Parathyroid adenoma (tissue), 2 donors: ENCODE data around the gene ZRANB3.
A peak's percentile ranks its signal among the peaks of the same experiment; 100 is the strongest.

ENCODE experiments used
- H2AFZ ChIP-seq: fragments of 300-600 bp; sonication (generic); one replicate; pipeline ENCODE4 v1.7.0; 2017; ENCODE audit warnings: antibody characterized with exemption, mild to moderate bottlenecking
- H3K27ac ChIP-seq: fragments of 300-600 bp; sonication (generic); one replicate; pipeline ENCODE4 v1.7.0; 2017
- H3K27me3 ChIP-seq: fragments of 300-600 bp; sonication (generic); one replicate; pipeline ENCODE4 v1.7.0; 2017; ENCODE audit warnings: low read length; ENCODE audit not compliant: control insufficient read depth, insufficient read depth
- H3K36me3 ChIP-seq: fragments of 300-600 bp; sonication (generic); one replicate; pipeline ENCODE4 v1.7.0; 2017; ENCODE audit warnings: low read length; ENCODE audit not compliant: control insufficient read depth, insufficient read depth
- H3K4me1 ChIP-seq: fragments of 300-600 bp; sonication (generic); one replicate; pipeline ENCODE4 v1.7.0; 2017; ENCODE audit warnings: control low read depth
- H3K4me2 ChIP-seq: fragments of 300-600 bp; sonication (generic); one replicate; pipeline ENCODE4 v1.7.0; 2017; ENCODE audit warnings: low read length
- H3K4me3 ChIP-seq: fragments of 300-600 bp; sonication (generic); one replicate; pipeline ENCODE4 v1.7.0; 2017; ENCODE audit warnings: low read depth, low read length
- H3K79me2 ChIP-seq: fragments of 300-600 bp; sonication (generic); one replicate; pipeline ENCODE4 v1.7.0; 2017; ENCODE audit warnings: control low read depth
- H3K9ac ChIP-seq: fragments of 300-600 bp; sonication (generic); one replicate; pipeline ENCODE4 v1.7.0; 2017; ENCODE audit warnings: mild to moderate bottlenecking
- H3K9me3 ChIP-seq: fragments of 300-600 bp; sonication (generic); one replicate; pipeline ENCODE4 v1.7.0; 2017; ENCODE audit warnings: low read length; ENCODE audit not compliant: control insufficient read depth
- CTCF ChIP-seq: fragments of 300-600 bp; sonication (generic); IDR thresholded peaks from one replicate; pipeline ENCODE4 v1.7.0; 2017; ENCODE audit warnings: antibody characterized with exemption, mild to moderate bottlenecking
- donor health status: primary hyperparathyroidism.

The ZRANB3 gene

GRCh38 chr2:135163901-135164300, 367.1 kb downstream of the ZRANB3 start:
- Histone ChIP-seq H3K9ac (no peak overlapping the region), H2AFZ (peak overlapping the region; percentile 5)

GRCh38 chr2:135163306-135163705, 367.7 kb downstream of the ZRANB3 start:
- Histone ChIP-seq H3K79me2 (peaks cover 4% of the 10 kb centered on the region), H3K9me3 (no peaks in the 10 kb centered on the region), H3K4me3 (no peak overlapping the region), H3K4me1 (peaks cover 34% of the 10 kb centered on the region), H3K27ac (peak overlapping the region; percentile 48), H3K27me3 (no peaks in the 10 kb centered on the region), H3K9ac (no peak overlapping the region), H2AFZ (peak overlapping the region; percentile 5), H3K36me3 (no peaks in the 10 kb centered on the region), H3K4me2 (no peak overlapping the region)
- TF ChIP-seq CTCF, result no peak

More at GRCh38 chr2:135163901-135164300, 367.1 kb downstream of the ZRANB3 start:
- no peaks in the 10 kb centered on the region for H3K27me3 ChIP-seq
- H3K36me3 ChIP-seq, result no peaks in the 10 kb centered on the region
- peaks cover 4% of the 10 kb centered on the region for H3K79me2 ChIP-seq
- no peak overlapping the region for H3K4me3 ChIP-seq
- no peak overlapping the region for H3K4me2 ChIP-seq
- H3K4me1 ChIP-seq, result peaks cover 34% of the 10 kb centered on the region
- H3K9me3 ChIP-seq, result no peaks in the 10 kb centered on the region
- no peak for TF ChIP-seq CTCF
- H3K27ac ChIP-seq, result peak overlapping the region; percentile 48

- TF ChIP-seq CTCF, result no peak
- H3K4me2 ChIP-seq, result no peak overlapping the region
- peak overlapping the region; percentile 6 for H2AFZ ChIP-seq
- no peaks in the 10 kb centered on the region for H3K9me3 ChIP-seq
- H3K4me1 ChIP-seq, result peaks cover 34% of the 10 kb centered on the region
- no peaks in the 10 kb centered on the region for H3K27me3 ChIP-seq
- H3K4me3 ChIP-seq, result no peak overlapping the region
- no peaks in the 10 kb centered on the region for H3K36me3 ChIP-seq
- peak overlapping the region; percentile 48 for H3K27ac ChIP-seq
- no peak overlapping the region for H3K9ac ChIP-seq
- H3K79me2 ChIP-seq, result peaks cover 4% of the 10 kb centered on the region
Measured at GRCh38 chr2:135162786-135163185, 368.2 kb downstream of the ZRANB3 start.

GRCh38 chr2:135162377-135162776, 368.6 kb downstream of the ZRANB3 start:
- H3K27ac ChIP-seq, result peak overlapping the region; percentile 48
- peaks cover 2% of the 10 kb centered on the region for H3K79me2 ChIP-seq
- no peaks in the 10 kb centered on the region for H3K36me3 ChIP-seq
- no peak for TF ChIP-seq CTCF
- H3K4me1 ChIP-seq, result peaks cover 32% of the 10 kb centered on the region
- H3K9ac ChIP-seq, result no peak overlapping the region
- H3K9me3 ChIP-seq, result no peaks in the 10 kb centered on the region
- no peak overlapping the region for H2AFZ ChIP-seq
- no peaks in the 10 kb centered on the region for H3K27me3 ChIP-seq
- H3K4me2 ChIP-seq, result no peak overlapping the region
- no peak overlapping the region for H3K4me3 ChIP-seq

- TF ChIP-seq CTCF, result no peak
- no peaks in the 10 kb centered on the region for H3K9me3 ChIP-seq
- H3K4me2 ChIP-seq, result no peak overlapping the region
- no peak overlapping the region for H3K4me3 ChIP-seq
- H3K36me3 ChIP-seq, result no peaks in the 10 kb centered on the region
- H3K9ac ChIP-seq, result no peak overlapping the region
- no peak overlapping the region for H3K27ac ChIP-seq
- no peaks in the 10 kb centered on the region for H3K27me3 ChIP-seq
- H2AFZ ChIP-seq, result no peak overlapping the region
- peaks cover 2% of the 10 kb centered on the region for H3K79me2 ChIP-seq
- H3K4me1 ChIP-seq, result peaks cover 26% of the 10 kb centered on the region
Measured at GRCh38 chr2:135159191-135159590, 371.8 kb downstream of the ZRANB3 start.
